CD14-positive monocyte (primary cell): ENCODE measurements around the gene RPL29. TPM values are rescaled to one million over a fixed set of nuclear protein-coding genes. Genes with fewer than 3 reads are reported as not detected.

Experiments used
- DNase-seq, 3 donors: peaks; one replicate each; pipeline ENCODE4 v3.0.0-alpha.2; 2011 to 2022
- H2AFZ ChIP-seq: 2 replicates; pipeline ENCODE4 v1.6.0; 2012; ENCODE audit warnings: mild to moderate bottlenecking, low read depth, low read length, inconsistent platforms; ENCODE audit not compliant: insufficient read depth, poor library complexity, severe bottlenecking
- H3K27ac ChIP-seq, 2 donors: 1 replicate in 1 of 2; 2 replicates in 1 of 2; pipeline ENCODE4 v1.5.1; 2012 to 2013; ENCODE audit warnings: low read length in 2 of 2, control low read depth in 1 of 2, inconsistent platforms in 1 of 2, low read depth in 1 of 2, mild to moderate bottlenecking in 1 of 2
- H3K27me3 ChIP-seq, 2 donors: one replicate each; pipeline versions ENCODE4 v1.6.0 to v1.6.1; 2011 to 2013; ENCODE audit warnings: low read length in 2 of 2; ENCODE audit not compliant: control insufficient read depth in 2 of 2, insufficient read depth in 2 of 2
- H3K36me3 ChIP-seq, 2 donors: replicated peaks in 1 of 2; 1 replicate in 1 of 2; 2 replicates in 1 of 2; pipeline versions ENCODE4 v1.5.1 to v1.6.1; 2012 to 2013; ENCODE audit warnings: low read length in 2 of 2, control low read depth in 1 of 2, inconsistent platforms in 1 of 2, mild to moderate bottlenecking in 1 of 2; ENCODE audit not compliant: insufficient read depth in 2 of 2, control insufficient read depth in 1 of 2
- H3K4me1 ChIP-seq, 2 donors: 1 replicate in 1 of 2; 2 replicates in 1 of 2; pipeline versions ENCODE4 v1.5.1 to v1.6.1; 2012 to 2013; ENCODE audit warnings: low read length in 2 of 2, control low read depth in 1 of 2, inconsistent platforms in 1 of 2, mild to moderate bottlenecking in 1 of 2, moderate library complexity in 1 of 2; ENCODE audit not compliant: insufficient read depth in 2 of 2, control insufficient read depth in 1 of 2
- H3K4me2 ChIP-seq: replicated peaks from 2 replicates; pipeline ENCODE3; 2012; ENCODE audit warnings: low read length, moderate library complexity, mild to moderate bottlenecking; ENCODE audit not compliant: poor library complexity, severe bottlenecking; ENCODE audit errors: extremely low read depth
- H3K4me3 ChIP-seq, 3 experiments: fragments of 200-600 bp in 1 of 3; sonication (generic) in 1 of 3; replicated peaks in 1 of 3; 1 replicate in 2 of 3; 2 replicates in 1 of 3; pipeline ENCODE4 v1.5.1; 2011 to 2013; ENCODE audit warnings: low read length in 3 of 3, mild to moderate bottlenecking in 3 of 3, control low read depth in 2 of 3, low read depth in 2 of 3, inconsistent platforms in 1 of 3, moderate library complexity in 1 of 3
- H3K79me2 ChIP-seq: 2 replicates; pipeline ENCODE4 v1.6.0; 2012; ENCODE audit warnings: mild to moderate bottlenecking, control low read depth, inconsistent platforms, low read length, moderate library complexity; ENCODE audit not compliant: insufficient read depth
- H3K9ac ChIP-seq: 2 replicates; pipeline ENCODE4 v1.6.0; 2017; ENCODE audit warnings: low read length, mild to moderate bottlenecking; ENCODE audit not compliant: insufficient read depth, poor library complexity, severe bottlenecking
- H3K9me3 ChIP-seq, 2 donors: replicated peaks in 1 of 2; 1 replicate in 1 of 2; 2 replicates in 1 of 2; pipeline versions ENCODE4 v1.5.1 to v1.6.1; 2012 to 2013; ENCODE audit warnings: low read length in 2 of 2, control low read depth in 1 of 2; ENCODE audit not compliant: control insufficient read depth in 1 of 2, insufficient read depth in 1 of 2
- H4K20me1 ChIP-seq: 2 replicates; pipeline ENCODE4 v1.6.0; 2012; ENCODE audit warnings: mild to moderate bottlenecking, low read length, control low read depth, moderate library complexity; ENCODE audit not compliant: insufficient read depth
- H3K27ac Mint-ChIP-seq, 7 donors: one replicate each; pipeline ENCODE4 v1.8.0; 2020; ENCODE audit warnings: mild to moderate bottlenecking in 7 of 7, mixed read lengths in 7 of 7, moderate library complexity in 6 of 7, inconsistent platforms in 2 of 7
- H3K27me3 Mint-ChIP-seq, 3 donors: one replicate each; pipeline ENCODE4 v1.8.0; 2021 to 2022; ENCODE audit warnings: low read depth in 3 of 3, mild to moderate bottlenecking in 3 of 3, mixed read lengths in 3 of 3, moderate library complexity in 3 of 3, inconsistent platforms in 1 of 3
- H3K36me3 Mint-ChIP-seq, 2 donors: one replicate each; pipeline ENCODE4 v1.8.0; 2020; ENCODE audit warnings: mixed read lengths in 2 of 2, inconsistent platforms in 1 of 2, mild to moderate bottlenecking in 1 of 2
- H3K4me1 Mint-ChIP-seq: one replicate; pipeline ENCODE4 v1.8.0; 2020; ENCODE audit warnings: mild to moderate bottlenecking, mixed read lengths
- H3K4me3 Mint-ChIP-seq, 2 donors: one replicate each; pipeline ENCODE4 v1.8.0; 2020; ENCODE audit warnings: mild to moderate bottlenecking in 2 of 2, mixed read lengths in 2 of 2, moderate library complexity in 1 of 2
- H3K9me3 Mint-ChIP-seq, 7 donors: one replicate each; pipeline ENCODE4 v1.8.0; 2020 to 2022; ENCODE audit warnings: mixed read lengths in 7 of 7, mild to moderate bottlenecking in 6 of 7, moderate library complexity in 6 of 7, inconsistent platforms in 2 of 7
- WGBS: methylation state at CpG from one replicate; pipeline ENCODE4 v1.1.5; 2013; ENCODE audit warnings: missing lambda C conversion rate; ENCODE audit not compliant: insufficient coverage; 5-methylcytosine and 5-hydroxymethylcytosine counted together
- intact Hi-C, 2 donors: fragments of 100-400 bp; cut with micrococcal nuclease; formaldehyde crosslinking; loops; one replicate each; pipeline versions ENCODE4 v1.15.0 to v1.15.1; 2023
- polyA plus RNA-seq, 3 donors: library from polyadenylated mRNA; depleted of rRNA in 1 of 3; unstranded in 2 of 3; stranded (reverse) in 1 of 3; fragments of 300-500 nt in 2 of 3; fragments of >200 nt in 1 of 3; fragmentation: Illumina TruSeq in 2 of 3; gene quantifications; 1 replicate in 2 of 3; 2 replicates in 1 of 3; pipeline ENCODE4 v1.2.3, GENCODE V29; 2012 to 2021
- TF ChIP-seq, protein P1 (sequence below): fragments of 200-600 bp; IDR thresholded peaks from one replicate; pipeline ENCODE4 v1.8.0; 2022; ENCODE audit warnings: antibody characterized with exemption, mild to moderate bottlenecking

Gene RPL29
- polyA plus RNA-seq, 3 donors: 753 to 2,360 (median 856) TPM

DNA sequence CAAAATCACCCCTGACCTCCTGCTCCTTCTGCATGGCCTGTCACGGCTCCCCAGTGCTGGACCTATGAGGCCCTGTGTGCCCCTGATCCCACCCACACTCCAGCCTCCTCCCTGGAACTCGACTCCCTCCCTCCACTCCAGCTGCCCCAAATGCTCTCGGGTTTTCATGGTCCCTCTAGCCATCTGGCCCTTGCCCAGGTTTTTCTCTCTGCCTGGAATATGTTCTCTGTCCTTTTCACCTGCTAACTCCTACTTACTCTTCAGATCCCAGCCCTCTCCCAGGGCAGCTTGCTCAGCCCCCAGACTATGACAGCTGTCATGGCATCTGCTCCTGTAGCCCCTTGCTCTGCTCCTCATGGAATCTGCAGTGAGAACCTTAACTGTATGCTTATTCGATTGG, 30.3 kb upstream of the RPL29 start:
- WGBS: 91% methylated on average over 4 of the region's 4 CpGs
- no peak overlapping the region for H3K27ac ChIP-seq
- no peaks in the 10 kb centered on the region for H3K9me3 ChIP-seq
- TF ChIP-seq, protein P1, sequence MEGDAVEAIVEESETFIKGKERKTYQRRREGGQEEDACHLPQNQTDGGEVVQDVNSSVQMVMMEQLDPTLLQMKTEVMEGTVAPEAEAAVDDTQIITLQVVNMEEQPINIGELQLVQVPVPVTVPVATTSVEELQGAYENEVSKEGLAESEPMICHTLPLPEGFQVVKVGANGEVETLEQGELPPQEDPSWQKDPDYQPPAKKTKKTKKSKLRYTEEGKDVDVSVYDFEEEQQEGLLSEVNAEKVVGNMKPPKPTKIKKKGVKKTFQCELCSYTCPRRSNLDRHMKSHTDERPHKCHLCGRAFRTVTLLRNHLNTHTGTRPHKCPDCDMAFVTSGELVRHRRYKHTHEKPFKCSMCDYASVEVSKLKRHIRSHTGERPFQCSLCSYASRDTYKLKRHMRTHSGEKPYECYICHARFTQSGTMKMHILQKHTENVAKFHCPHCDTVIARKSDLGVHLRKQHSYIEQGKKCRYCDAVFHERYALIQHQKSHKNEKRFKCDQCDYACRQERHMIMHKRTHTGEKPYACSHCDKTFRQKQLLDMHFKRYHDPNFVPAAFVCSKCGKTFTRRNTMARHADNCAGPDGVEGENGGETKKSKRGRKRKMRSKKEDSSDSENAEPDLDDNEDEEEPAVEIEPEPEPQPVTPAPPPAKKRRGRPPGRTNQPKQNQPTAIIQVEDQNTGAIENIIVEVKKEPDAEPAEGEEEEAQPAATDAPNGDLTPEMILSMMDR: no peak
- Mint-ChIP-seq H3K4me3 (no peak overlapping the region), H3K36me3 (no peaks in the 10 kb centered on the region), H3K4me1 (no peaks in the 10 kb centered on the region), H3K9me3 (no peaks in the 10 kb centered on the region), H3K27ac (no peak overlapping the region), H3K27me3 (peaks cover 1 to 4% (median 1%) of the 10 kb centered on the region in 3 donors)
- H4K20me1 ChIP-seq: no peaks in the 10 kb centered on the region
- intact Hi-C loops: no loop called here
- no peak overlapping the region for H3K9ac ChIP-seq
- DNase-seq: no peak
- no peaks in the 10 kb centered on the region for H3K79me2 ChIP-seq
- no peaks in the 10 kb centered on the region for H3K4me1 ChIP-seq
- H3K4me2 ChIP-seq: no peak overlapping the region
- no peak overlapping the region for H2AFZ ChIP-seq
- H3K27me3 ChIP-seq: no peaks in the 10 kb centered on the region
- no peaks in the 10 kb centered on the region for H3K36me3 ChIP-seq
- H3K4me3 ChIP-seq: no peak overlapping the region

DNA sequence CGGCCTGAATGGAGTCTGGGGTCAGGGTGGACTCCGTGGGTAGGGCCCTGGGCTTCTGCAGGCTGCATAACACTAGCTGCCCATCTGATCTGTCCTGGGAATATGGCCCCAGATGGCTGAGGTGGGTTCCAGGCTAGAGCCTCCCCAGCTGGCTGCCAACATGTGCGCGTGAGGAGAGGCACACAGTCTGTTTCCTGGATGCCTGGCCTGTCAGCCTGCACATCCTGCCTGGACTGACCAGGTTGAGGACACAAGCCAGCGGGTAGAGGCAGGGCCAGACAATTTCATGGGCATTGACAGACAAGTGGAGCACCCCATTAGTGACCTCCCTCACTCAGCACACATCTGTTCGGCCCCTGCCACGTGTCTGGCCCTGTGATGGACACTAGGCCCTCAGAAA, 29.8 kb upstream of the RPL29 start:
- Histone ChIP-seq H3K36me3 (no peaks in the 10 kb centered on the region), H2AFZ (no peak overlapping the region), H3K79me2 (no peaks in the 10 kb centered on the region), H3K9me3 (no peaks in the 10 kb centered on the region), H4K20me1 (no peaks in the 10 kb centered on the region), H3K4me2 (no peak overlapping the region), H3K9ac (no peak overlapping the region), H3K4me1 (no peaks in the 10 kb centered on the region), H3K27ac (no peak overlapping the region), H3K27me3 (no peaks in the 10 kb centered on the region), H3K4me3 (no peak overlapping the region)
- Mint-ChIP-seq H3K9me3 (no peaks in the 10 kb centered on the region), H3K27me3 (peaks cover 1 to 4% (median 1%) of the 10 kb centered on the region in 3 donors), H3K36me3 (no peaks in the 10 kb centered on the region), H3K4me1 (no peaks in the 10 kb centered on the region), H3K4me3 (no peak overlapping the region), H3K27ac (no peak overlapping the region)
- intact Hi-C loops: no loop called here
- TF ChIP-seq, protein P1: no peak
- DNase-seq: no peak
- WGBS: 86% methylated on average over 4 of the region's 7 CpGs
